Kidney (tissue), 14 donors: ENCODE data around the gene VAMP2. TPM values are rescaled to one million over a fixed set of nuclear protein-coding genes. Genes with fewer than 3 reads are reported as not detected.

Experiments used
- DNase-seq, 5 donors: peaks; one replicate each; pipeline ENCODE4 v3.0.0-alpha.2; 2013 to 2020
- FAIRE-seq: peaks from 2 replicates; lab custom pipeline; 2012; peaks lifted over from hg19 to GRCh38; lab: Jason Lieb, UNC
- H3K27ac ChIP-seq, 2 donors: one replicate each; pipeline ENCODE4 v1.7.0; 2013; ENCODE audit warnings: low read depth in 2 of 2, low read length in 2 of 2, inconsistent platforms in 1 of 2
- H3K27me3 ChIP-seq: one replicate; pipeline ENCODE4 v1.7.1; 2013; ENCODE audit warnings: low read length, inconsistent platforms; ENCODE audit not compliant: control insufficient read depth, insufficient read depth
- H3K36me3 ChIP-seq, 3 donors: one replicate each; pipeline versions ENCODE4 v1.7.0 to v1.7.1; 2013; ENCODE audit warnings: low read length in 3 of 3, control low read depth in 1 of 3, inconsistent platforms in 1 of 3; ENCODE audit not compliant: insufficient read depth in 3 of 3, control insufficient read depth in 2 of 3
- H3K4me1 ChIP-seq, 3 donors: one replicate each; pipeline versions ENCODE4 v1.7.0 to v1.7.1; 2013; ENCODE audit warnings: low read length in 3 of 3, inconsistent platforms in 1 of 3, low read depth in 1 of 3; ENCODE audit not compliant: control insufficient read depth in 2 of 3, insufficient read depth in 2 of 3
- H3K4me3 ChIP-seq, 3 donors: one replicate each; pipeline versions ENCODE4 v1.7.0 to v1.8.1; 2013; ENCODE audit warnings: low read length in 3 of 3, control low read depth in 1 of 3, inconsistent platforms in 1 of 3
- H3K9ac ChIP-seq, 3 donors: one replicate each; pipeline versions ENCODE4 v1.7.0 to v1.7.1; 2013; ENCODE audit warnings: low read length in 3 of 3, control low read depth in 1 of 3, inconsistent platforms in 1 of 3
- H3K9me3 ChIP-seq, 3 donors: one replicate each; pipeline versions ENCODE4 v1.7.0 to v1.7.1; 2013; ENCODE audit warnings: low read length in 3 of 3, control low read depth in 1 of 3, inconsistent platforms in 1 of 3; ENCODE audit not compliant: control insufficient read depth in 2 of 3, insufficient read depth in 1 of 3
- intact Hi-C: fragments of 100-400 bp; cut with DNase I; formaldehyde crosslinking; loops from one replicate; pipeline ENCODE4 v1.11.1; 2022
- polyA plus RNA-seq: library from polyadenylated mRNA; stranded (reverse); fragments of 350-450 nt; fragmentation: Illumina TruSeq; extraction: RNeasy Lipid Tissue Mini Kit (QIAGEN cat#74804); gene quantifications from one replicate; pipeline ENCODE4 v1.2.3, GENCODE V29; 2014; ENCODE audit warnings: low read depth, low replicate concordance; ENCODE audit not compliant: insufficient read depth
- total RNA-seq: library from RNA; stranded (reverse); fragmentation: NEBNext Ultra II Directional; extraction: Animal tissue kit (Norgen Biotek cat#: 25700); gene quantifications from one replicate; pipeline ENCODE4 v1.2.1, GENCODE V29; 2021
- TF ChIP-seq, protein P1 (sequence below): IDR thresholded peaks from 3 replicates; pipeline ENCODE4 v1.5.1; 2012; ENCODE audit warnings: mild to moderate bottlenecking, moderate library complexity, borderline replicate concordance; ENCODE audit not compliant: insufficient read depth; ENCODE audit errors: extremely low read depth
- donor health status: control.
- donor health status: control.
- donor health status: control.
- donor health status: control.
- donor health status: control.
- donor health status: DM: yes; HTN: yes; CAD: no.
- donor health status: Normal renal cell carcinoma (clear cell type).

The VAMP2 gene
- total and polyA plus RNA-seq, 2 donors from 2014 or later, result 107 to 124 TPM

DNA sequence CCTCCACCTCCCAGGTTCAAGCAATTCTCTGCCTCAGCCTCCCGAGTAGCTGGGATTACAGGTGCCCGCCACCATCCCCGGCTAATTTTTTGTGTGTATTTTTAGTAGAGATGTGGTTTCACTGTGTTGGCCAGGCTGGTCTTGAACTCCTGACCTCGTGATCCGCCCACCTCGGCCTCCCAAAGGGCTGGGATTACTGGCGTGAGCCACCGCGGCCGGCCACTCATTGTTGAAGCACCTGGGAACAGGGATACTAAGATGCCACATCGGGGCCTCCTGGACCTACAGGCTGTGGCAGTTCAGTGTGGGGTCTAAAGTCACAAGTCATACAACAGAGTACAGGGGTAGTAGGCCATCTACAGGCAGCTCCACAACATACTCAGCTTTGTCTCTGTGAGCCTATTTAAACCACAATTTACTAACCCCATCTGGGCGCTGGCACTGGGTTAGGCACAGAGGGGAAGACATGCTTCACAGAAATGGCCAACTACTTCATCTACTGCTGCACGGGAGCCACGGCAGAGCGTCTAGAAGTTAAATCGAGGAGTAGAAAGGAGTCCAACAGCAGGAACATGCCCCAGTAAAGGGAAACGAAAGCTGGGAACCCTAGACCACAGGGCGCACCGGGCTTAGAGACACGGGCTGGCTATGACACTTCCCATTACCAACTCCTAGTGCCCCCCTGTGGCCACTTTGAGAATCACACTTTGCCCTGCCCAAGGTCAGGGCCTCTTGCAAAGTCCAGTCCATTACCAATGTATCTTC, 4.3 kb downstream of the VAMP2 start:
- H3K27ac ChIP-seq, result peak overlapping the region; percentile 73 to 99
- FAIRE-seq (peak; percentile 77), DNase-seq (peak; percentile 90 to 94 (median 94))
- peaks cover 4 to 30% (median 20%) of the 10 kb centered on the region in 3 donors for H3K4me1 ChIP-seq
- peak overlapping the region in 1 of 3 donors; percentile 7 for H3K4me3 ChIP-seq
- no peaks in the 10 kb centered on the region for H3K9me3 ChIP-seq
- intact Hi-C loops, result no loop called here
- TF ChIP-seq, protein P1, sequence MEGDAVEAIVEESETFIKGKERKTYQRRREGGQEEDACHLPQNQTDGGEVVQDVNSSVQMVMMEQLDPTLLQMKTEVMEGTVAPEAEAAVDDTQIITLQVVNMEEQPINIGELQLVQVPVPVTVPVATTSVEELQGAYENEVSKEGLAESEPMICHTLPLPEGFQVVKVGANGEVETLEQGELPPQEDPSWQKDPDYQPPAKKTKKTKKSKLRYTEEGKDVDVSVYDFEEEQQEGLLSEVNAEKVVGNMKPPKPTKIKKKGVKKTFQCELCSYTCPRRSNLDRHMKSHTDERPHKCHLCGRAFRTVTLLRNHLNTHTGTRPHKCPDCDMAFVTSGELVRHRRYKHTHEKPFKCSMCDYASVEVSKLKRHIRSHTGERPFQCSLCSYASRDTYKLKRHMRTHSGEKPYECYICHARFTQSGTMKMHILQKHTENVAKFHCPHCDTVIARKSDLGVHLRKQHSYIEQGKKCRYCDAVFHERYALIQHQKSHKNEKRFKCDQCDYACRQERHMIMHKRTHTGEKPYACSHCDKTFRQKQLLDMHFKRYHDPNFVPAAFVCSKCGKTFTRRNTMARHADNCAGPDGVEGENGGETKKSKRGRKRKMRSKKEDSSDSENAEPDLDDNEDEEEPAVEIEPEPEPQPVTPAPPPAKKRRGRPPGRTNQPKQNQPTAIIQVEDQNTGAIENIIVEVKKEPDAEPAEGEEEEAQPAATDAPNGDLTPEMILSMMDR, result peak; percentile 89
- H3K27me3 ChIP-seq, result no peaks in the 10 kb centered on the region
- H3K36me3 ChIP-seq, result peaks cover 2 to 15% (median 2%) of the 10 kb centered on the region in 3 donors
- peak overlapping the region in 2 of 3 donors; percentile 30 to 64 for H3K9ac ChIP-seq

DNA sequence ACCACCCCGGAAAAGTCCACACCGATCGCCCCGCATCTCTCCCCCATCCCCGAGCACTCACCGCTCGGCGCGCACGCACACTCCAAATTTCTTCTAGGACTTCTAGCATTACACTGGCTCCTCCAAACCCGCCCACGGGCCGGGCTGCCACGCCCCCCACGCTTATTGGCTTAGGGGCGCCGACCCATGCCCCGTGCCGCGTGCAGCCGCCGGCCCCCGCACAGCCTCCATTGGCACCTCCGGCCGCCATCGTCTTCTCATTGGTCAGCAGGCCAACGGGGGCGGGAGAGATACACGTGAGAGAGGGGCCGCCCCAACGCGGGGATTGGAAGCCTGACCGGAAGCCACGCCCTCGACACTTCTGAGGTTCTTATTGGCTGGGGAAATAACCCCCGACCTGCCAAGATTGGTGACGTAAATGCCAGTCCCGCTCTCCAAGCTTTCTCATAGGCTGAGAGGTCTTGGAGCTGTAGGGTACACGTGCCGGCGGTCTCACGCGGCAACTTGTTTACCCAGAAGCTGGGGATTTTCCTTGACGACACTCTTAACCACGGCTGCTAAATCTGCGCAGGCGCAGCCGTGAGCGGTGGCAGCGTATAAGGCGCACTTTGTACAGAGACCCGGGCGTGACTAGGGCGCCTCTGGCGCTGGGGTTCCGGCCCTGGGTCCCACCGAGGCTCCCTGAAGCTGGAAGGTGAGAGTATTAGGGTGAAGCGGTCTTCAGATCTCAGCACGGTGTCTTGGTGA, 6.3 kb downstream of the VAMP2 start:
- peak; percentile 100 for DNase-seq
- TF ChIP-seq, protein P1, result peak; percentile 13
- peaks cover 5 to 32% (median 22%) of the 10 kb centered on the region in 3 donors for H3K4me1 ChIP-seq
- FAIRE-seq, result peak; percentile 99
- intact Hi-C loops, result no loop called here
- H3K4me3 ChIP-seq, result peak overlapping the region; percentile 75 to 99 (median 99)
- H3K27ac ChIP-seq, result peak overlapping the region; percentile 99 to 100
- peaks cover 2 to 20% (median 2%) of the 10 kb centered on the region in 3 donors for H3K36me3 ChIP-seq
- H3K9ac ChIP-seq, result peak overlapping the region; percentile 61 to 100 (median 99)
- H3K9me3 ChIP-seq, result no peaks in the 10 kb centered on the region
- H3K27me3 ChIP-seq, result no peaks in the 10 kb centered on the region

DNA sequence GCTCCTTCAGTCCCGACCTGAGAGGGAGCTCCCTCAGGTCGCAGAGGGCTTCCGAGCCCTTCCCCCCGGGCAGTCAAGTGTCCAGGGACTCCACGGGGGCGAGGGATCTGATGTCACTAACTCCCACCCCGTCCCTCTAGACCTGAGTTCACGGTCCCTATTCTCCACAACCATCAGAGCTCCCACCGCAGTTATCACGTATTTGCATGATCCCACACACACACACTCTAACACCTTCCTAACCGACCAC, 6.8 kb downstream of the VAMP2 start:
- TF ChIP-seq, protein P1, result no peak
- DNase-seq (no peak), FAIRE-seq (no peak)
- intact Hi-C loops, result no loop called here
- peak overlapping the region; percentile 75 to 99 (median 99) for H3K4me3 ChIP-seq
- peak overlapping the region; percentile 61 to 100 (median 99) for H3K9ac ChIP-seq
- H3K36me3 ChIP-seq, result peaks cover 2 to 16% (median 2%) of the 10 kb centered on the region in 3 donors
- H3K9me3 ChIP-seq, result no peaks in the 10 kb centered on the region
- H3K4me1 ChIP-seq, result peaks cover 5 to 29% (median 18%) of the 10 kb centered on the region in 3 donors
- no peaks in the 10 kb centered on the region for H3K27me3 ChIP-seq
- H3K27ac ChIP-seq, result peak overlapping the region; percentile 99 to 100
